Activated gamma-delta T cell treated with Interleukin-2 at 50 U/mL for 16 hours (primary cell): ENCODE measurements around the gene ATP4A.

ENCODE experiments used
- DNase-seq: peaks from one replicate; pipeline ENCODE4 v3.0.0-alpha.2; 2020

ATP4A gene

GRCh38 chr19:35565016-35565856 is 1.8 kb upstream of the ATP4A start:
- no peak for DNase-seq

- no peak for DNase-seq
Observed at GRCh38 chr19:35562776-35563175, 682 bp downstream of the ATP4A start.

GRCh38 chr19:35562336-35562735 is 1.1 kb downstream of the ATP4A start:
- no peak for DNase-seq

GRCh38 chr19:35561436-35561835 is 2.0 kb downstream of the ATP4A start:
- DNase-seq: no peak

- no peak for DNase-seq
Observed at GRCh38 chr19:35560677-35561076, 2.8 kb downstream of the ATP4A start.

- no peak for DNase-seq
Observed at GRCh38 chr19:35560271-35560670, 3.2 kb downstream of the ATP4A start.

GRCh38 chr19:35559781-35560180 is 3.7 kb downstream of the ATP4A start:
- DNase-seq: no peak

GRCh38 chr19:35559281-35559659 is 4.2 kb downstream of the ATP4A start:
- no peak for DNase-seq

GRCh38 chr19:35558400-35559280 is 4.8 kb downstream of the ATP4A start:
- no peak for DNase-seq

GRCh38 chr19:35557539-35558399 is 5.7 kb downstream of the ATP4A start:
- peak; percentile 26 for DNase-seq

- DNase-seq: no peak
Observed at GRCh38 chr19:35556846-35557538, 6.5 kb downstream of the ATP4A start.

GRCh38 chr19:35556025-35556590 is 7.3 kb downstream of the ATP4A start:
- no peak for DNase-seq

GRCh38 chr19:35555301-35556005 is 8.0 kb downstream of the ATP4A start:
- no peak for DNase-seq

GRCh38 chr19:35554076-35554475 is 9.4 kb downstream of the ATP4A start:
- DNase-seq: no peak

- no peak for DNase-seq
Observed at GRCh38 chr19:35553385-35554000, 10.0 kb downstream of the ATP4A start.

- DNase-seq: no peak
Observed at GRCh38 chr19:35552534-35553384, 10.7 kb downstream of the ATP4A start.

GRCh38 chr19:35551091-35551810 is 12.2 kb downstream of the ATP4A start:
- no peak for DNase-seq

- no peak for DNase-seq
Observed at GRCh38 chr19:35549879-35550523, 13.5 kb downstream of the ATP4A start.
